HepG2 (cell line): ENCODE results near the gene PPM1F. TPM values are rescaled to one million over a fixed set of nuclear protein-coding genes. Genes with fewer than 3 reads are reported as not detected.

Experiments
- FOXK1 ChIP-seq: sonication (generic); formaldehyde crosslinking; IDR thresholded peaks from 2 replicates; pipeline ENCODE4 v1.4.0; 2020; ENCODE audit warnings: low read depth, missing genetic modification reagents, borderline replicate concordance
- HOXD1 ChIP-seq: sonication (generic); formaldehyde crosslinking; IDR thresholded peaks from 2 replicates; pipeline ENCODE4 v1.5.0; 2020; ENCODE audit warnings: missing genetic modification reagents
- MATR3 ChIP-seq: sonication (generic); formaldehyde crosslinking; IDR thresholded peaks from 2 replicates; pipeline ENCODE4 v1.4.0; 2020; ENCODE audit warnings: missing genetic modification reagents
- MED13 ChIP-seq: sonication (generic); formaldehyde crosslinking; IDR thresholded peaks from 2 replicates; pipeline ENCODE4 v1.5.0; 2020; ENCODE audit warnings: missing genetic modification reagents
- MTA3 ChIP-seq: sonication (generic); formaldehyde crosslinking; IDR thresholded peaks from 2 replicates; pipeline ENCODE4 v1.4.0; 2020; ENCODE audit warnings: missing genetic modification reagents
- MXD4 ChIP-seq: IDR thresholded peaks from 2 replicates; pipeline ENCODE4 v1.6.1; 2016; ENCODE audit warnings: mild to moderate bottlenecking, missing biosample characterization, missing genetic modification reagents
- NCOA5 ChIP-seq: sonication (generic); formaldehyde crosslinking; IDR thresholded peaks from 2 replicates; pipeline ENCODE4 v1.4.0; 2020; ENCODE audit warnings: missing genetic modification reagents
- NFE2L2 ChIP-seq: fragments of 150-350 bp; IDR thresholded peaks from 2 replicates; pipeline ENCODE4 v1.6.1; 2014; ENCODE audit warnings: low read length
- RNF2 ChIP-seq: fragments of 450-650 bp; conservative IDR thresholded peaks from 2 replicates; pipeline ENCODE4 v1.6.1; 2016; ENCODE audit warnings: low read depth
- SNAPC2 ChIP-seq: sonication (generic); formaldehyde crosslinking; IDR thresholded peaks from 2 replicates; pipeline ENCODE4 v1.8.1; 2022; ENCODE audit warnings: mild to moderate bottlenecking, missing genetic modification reagents
- TOPORS ChIP-seq: sonication (generic); formaldehyde crosslinking; IDR thresholded peaks from 2 replicates; pipeline ENCODE4 v1.8.0; 2023; ENCODE audit warnings: mild to moderate bottlenecking, missing genetic modification reagents
- ZMYM2 ChIP-seq: sonication (generic); formaldehyde crosslinking; IDR thresholded peaks from 2 replicates; pipeline ENCODE4 v1.8.0; 2022; ENCODE audit warnings: mild to moderate bottlenecking, missing genetic modification reagents
- ZNF3 ChIP-seq: IDR thresholded peaks from 2 replicates; pipeline ENCODE4 v1.7.0; 2017; ENCODE audit warnings: inconsistent platforms
- ZNF430 ChIP-seq: sonication (generic); formaldehyde crosslinking; IDR thresholded peaks from 2 replicates; pipeline ENCODE4 v1.9.0; 2021; ENCODE audit warnings: mild to moderate bottlenecking, missing genetic modification reagents
- ZNF460 ChIP-seq: sonication (generic); formaldehyde crosslinking; IDR thresholded peaks from 2 replicates; pipeline ENCODE4 v1.5.1; 2020; ENCODE audit warnings: missing genetic modification reagents, mild to moderate bottlenecking, borderline replicate concordance
- ZNF703 ChIP-seq: sonication (generic); formaldehyde crosslinking; IDR thresholded peaks from 2 replicates; pipeline ENCODE4 v1.5.1; 2020; ENCODE audit warnings: missing genetic modification reagents, mild to moderate bottlenecking, moderate library complexity, borderline replicate concordance
- polyA plus RNA-seq, 8 experiments: library from polyadenylated mRNA; depleted of rRNA in 3 of 8; stranded (reverse) in 7 of 8; unstranded in 1 of 8; fragments of >200 nt; fragmentation: Illumina TruSeq in 4 of 8; extraction: Trizol in 4 of 8; gene quantifications; 2 replicates each; pipeline versions ENCODE4 v1.2.1 to v1.2.3, GENCODE V29; 2011 to 2016; ENCODE audit warnings: low read depth in 4 of 8, missing spikeins in 1 of 8, mixed read lengths in 1 of 8; ENCODE audit not compliant: insufficient read depth in 1 of 8
- total RNA-seq, 5 experiments: library from RNA; depleted of rRNA; stranded (reverse); fragments of >200 nt; fragmentation: Illumina TruSeq; extraction: Trizol; gene quantifications; 2 replicates each; pipeline ENCODE4 v1.2.3, GENCODE V29; 2016; ENCODE audit warnings: low read depth in 1 of 5
- TF ChIP-seq, protein P1 (sequence below): sonication (generic); formaldehyde crosslinking; IDR thresholded peaks from 2 replicates; pipeline ENCODE4 v1.9.0; 2021; ENCODE audit warnings: mild to moderate bottlenecking, missing genetic modification reagents
- TF ChIP-seq, protein P2 (sequence below): sonication (generic); formaldehyde crosslinking; IDR thresholded peaks from 2 replicates; pipeline ENCODE4 v1.4.0; 2020; ENCODE audit warnings: missing genetic modification reagents
- TF ChIP-seq, protein P3 (sequence below): sonication (generic); formaldehyde crosslinking; IDR thresholded peaks from 2 replicates; pipeline ENCODE4 v1.5.0; 2020; ENCODE audit warnings: mild to moderate bottlenecking, missing genetic modification reagents

Gene PPM1F
- total and polyA plus RNA-seq, 2 of the 13 experiments (the other 11 are each of a cell fraction or from before 2014, with no cell fraction given): 11.0 to 19.6 TPM

DNA sequence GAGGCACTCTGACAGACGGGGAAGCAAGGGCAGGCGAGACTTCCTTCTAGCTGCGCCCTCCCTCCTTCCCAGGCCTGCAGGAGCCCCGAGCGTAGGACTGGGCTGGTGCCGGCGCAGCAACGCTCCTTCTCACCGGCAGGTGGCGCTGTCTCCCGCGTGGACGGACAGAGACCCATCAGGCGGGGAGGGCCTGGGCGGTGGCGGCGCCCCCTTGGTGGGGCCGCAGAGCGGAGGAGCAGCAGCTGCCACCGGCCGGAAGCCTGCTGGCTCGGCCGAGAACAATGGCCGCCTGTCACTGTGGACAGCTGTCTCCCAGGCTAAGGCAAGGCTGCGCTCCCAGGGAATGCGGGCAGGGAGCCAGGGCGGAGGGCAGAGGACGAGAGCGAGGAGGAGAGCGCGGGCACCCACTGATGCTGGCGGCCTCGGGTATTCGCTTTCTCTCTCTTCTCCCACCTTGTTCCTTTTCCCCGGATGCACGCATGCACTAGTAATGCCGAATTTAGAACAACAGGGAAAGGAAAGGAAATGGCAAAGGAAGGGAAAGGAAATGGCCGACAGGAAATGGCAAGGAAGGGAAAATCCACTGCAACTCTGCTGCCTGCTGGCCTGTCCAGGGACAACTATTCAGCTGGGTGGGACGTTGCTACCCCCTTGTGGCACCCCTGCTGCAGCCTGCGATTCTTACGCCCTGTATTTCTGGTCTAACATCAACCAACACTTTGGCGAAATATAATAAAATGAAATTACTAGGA, 14.4 kb downstream of the PPM1F start (continued):
- TF ChIP-seq, protein P1, sequence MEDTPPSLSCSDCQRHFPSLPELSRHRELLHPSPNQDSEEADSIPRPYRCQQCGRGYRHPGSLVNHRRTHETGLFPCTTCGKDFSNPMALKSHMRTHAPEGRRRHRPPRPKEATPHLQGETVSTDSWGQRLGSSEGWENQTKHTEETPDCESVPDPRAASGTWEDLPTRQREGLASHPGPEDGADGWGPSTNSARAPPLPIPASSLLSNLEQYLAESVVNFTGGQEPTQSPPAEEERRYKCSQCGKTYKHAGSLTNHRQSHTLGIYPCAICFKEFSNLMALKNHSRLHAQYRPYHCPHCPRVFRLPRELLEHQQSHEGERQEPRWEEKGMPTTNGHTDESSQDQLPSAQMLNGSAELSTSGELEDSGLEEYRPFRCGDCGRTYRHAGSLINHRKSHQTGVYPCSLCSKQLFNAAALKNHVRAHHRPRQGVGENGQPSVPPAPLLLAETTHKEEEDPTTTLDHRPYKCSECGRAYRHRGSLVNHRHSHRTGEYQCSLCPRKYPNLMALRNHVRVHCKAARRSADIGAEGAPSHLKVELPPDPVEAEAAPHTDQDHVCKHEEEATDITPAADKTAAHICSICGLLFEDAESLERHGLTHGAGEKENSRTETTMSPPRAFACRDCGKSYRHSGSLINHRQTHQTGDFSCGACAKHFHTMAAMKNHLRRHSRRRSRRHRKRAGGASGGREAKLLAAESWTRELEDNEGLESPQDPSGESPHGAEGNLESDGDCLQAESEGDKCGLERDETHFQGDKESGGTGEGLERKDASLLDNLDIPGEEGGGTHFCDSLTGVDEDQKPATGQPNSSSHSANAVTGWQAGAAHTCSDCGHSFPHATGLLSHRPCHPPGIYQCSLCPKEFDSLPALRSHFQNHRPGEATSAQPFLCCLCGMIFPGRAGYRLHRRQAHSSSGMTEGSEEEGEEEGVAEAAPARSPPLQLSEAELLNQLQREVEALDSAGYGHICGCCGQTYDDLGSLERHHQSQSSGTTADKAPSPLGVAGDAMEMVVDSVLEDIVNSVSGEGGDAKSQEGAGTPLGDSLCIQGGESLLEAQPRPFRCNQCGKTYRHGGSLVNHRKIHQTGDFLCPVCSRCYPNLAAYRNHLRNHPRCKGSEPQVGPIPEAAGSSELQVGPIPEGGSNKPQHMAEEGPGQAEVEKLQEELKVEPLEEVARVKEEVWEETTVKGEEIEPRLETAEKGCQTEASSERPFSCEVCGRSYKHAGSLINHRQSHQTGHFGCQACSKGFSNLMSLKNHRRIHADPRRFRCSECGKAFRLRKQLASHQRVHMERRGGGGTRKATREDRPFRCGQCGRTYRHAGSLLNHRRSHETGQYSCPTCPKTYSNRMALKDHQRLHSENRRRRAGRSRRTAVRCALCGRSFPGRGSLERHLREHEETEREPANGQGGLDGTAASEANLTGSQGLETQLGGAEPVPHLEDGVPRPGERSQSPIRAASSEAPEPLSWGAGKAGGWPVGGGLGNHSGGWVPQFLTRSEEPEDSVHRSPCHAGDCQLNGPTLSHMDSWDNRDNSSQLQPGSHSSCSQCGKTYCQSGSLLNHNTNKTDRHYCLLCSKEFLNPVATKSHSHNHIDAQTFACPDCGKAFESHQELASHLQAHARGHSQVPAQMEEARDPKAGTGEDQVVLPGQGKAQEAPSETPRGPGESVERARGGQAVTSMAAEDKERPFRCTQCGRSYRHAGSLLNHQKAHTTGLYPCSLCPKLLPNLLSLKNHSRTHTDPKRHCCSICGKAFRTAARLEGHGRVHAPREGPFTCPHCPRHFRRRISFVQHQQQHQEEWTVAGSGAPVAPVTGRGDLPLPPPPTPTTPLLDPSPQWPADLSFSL (CRISPR knock-in tag): no peak
- TF ChIP-seq, protein P2, sequence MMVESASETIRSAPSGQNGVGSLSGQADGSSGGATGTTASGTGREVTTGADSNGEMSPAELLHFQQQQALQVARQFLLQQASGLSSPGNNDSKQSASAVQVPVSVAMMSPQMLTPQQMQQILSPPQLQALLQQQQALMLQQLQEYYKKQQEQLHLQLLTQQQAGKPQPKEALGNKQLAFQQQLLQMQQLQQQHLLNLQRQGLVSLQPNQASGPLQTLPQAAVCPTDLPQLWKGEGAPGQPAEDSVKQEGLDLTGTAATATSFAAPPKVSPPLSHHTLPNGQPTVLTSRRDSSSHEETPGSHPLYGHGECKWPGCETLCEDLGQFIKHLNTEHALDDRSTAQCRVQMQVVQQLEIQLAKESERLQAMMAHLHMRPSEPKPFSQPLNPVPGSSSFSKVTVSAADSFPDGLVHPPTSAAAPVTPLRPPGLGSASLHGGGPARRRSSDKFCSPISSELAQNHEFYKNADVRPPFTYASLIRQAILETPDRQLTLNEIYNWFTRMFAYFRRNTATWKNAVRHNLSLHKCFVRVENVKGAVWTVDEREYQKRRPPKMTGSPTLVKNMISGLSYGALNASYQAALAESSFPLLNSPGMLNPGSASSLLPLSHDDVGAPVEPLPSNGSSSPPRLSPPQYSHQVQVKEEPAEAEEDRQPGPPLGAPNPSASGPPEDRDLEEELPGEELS: peak; percentile 30; the same call in 1 of the 2 replicates
- TF ChIP-seq ZNF460: no peak; the same call in 1 of the 2 replicates
- TF ChIP-seq SNAPC2 (CRISPR knock-in tag): peak; percentile 89
- TF ChIP-seq NCOA5 (CRISPR knock-in tag): no peak
- no peak for TF ChIP-seq NFE2L2
- peak; percentile 74; the same call in 1 of the 2 replicates for TF ChIP-seq MXD4 (CRISPR knock-in tag)
- 0 out of 2 replicates have a peak, but pooled peaks have one; percentile 32 for TF ChIP-seq TOPORS (CRISPR knock-in tag)
- TF ChIP-seq ZNF3: no peak
- TF ChIP-seq FOXK1 (CRISPR knock-in tag): 0 out of 2 replicates have a peak, but pooled peaks have one; percentile 43
- TF ChIP-seq, protein P3, sequence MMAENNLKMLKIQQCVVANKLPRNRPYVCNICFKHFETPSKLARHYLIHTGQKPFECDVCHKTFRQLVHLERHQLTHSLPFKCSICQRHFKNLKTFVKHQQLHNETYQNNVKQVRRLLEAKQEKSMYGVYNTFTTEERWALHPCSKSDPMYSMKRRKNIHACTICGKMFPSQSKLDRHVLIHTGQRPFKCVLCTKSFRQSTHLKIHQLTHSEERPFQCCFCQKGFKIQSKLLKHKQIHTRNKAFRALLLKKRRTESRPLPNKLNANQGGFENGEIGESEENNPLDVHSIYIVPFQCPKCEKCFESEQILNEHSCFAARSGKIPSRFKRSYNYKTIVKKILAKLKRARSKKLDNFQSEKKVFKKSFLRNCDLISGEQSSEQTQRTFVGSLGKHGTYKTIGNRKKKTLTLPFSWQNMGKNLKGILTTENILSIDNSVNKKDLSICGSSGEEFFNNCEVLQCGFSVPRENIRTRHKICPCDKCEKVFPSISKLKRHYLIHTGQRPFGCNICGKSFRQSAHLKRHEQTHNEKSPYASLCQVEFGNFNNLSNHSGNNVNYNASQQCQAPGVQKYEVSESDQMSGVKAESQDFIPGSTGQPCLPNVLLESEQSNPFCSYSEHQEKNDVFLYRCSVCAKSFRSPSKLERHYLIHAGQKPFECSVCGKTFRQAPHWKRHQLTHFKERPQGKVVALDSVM: peak; percentile 61
- no peak; the same call in none of the 2 replicates for TF ChIP-seq HOXD1 (CRISPR knock-in tag)
- no peak for TF ChIP-seq MATR3 (CRISPR knock-in tag)
- TF ChIP-seq ZNF430 (CRISPR knock-in tag): 0 out of 2 replicates have a peak, but pooled peaks have one; percentile 47
- no peak for TF ChIP-seq ZNF703 (CRISPR knock-in tag)
- TF ChIP-seq RNF2: peak; percentile 34; the same call in 1 of the 2 replicates
- TF ChIP-seq ZMYM2 (CRISPR knock-in tag): peak; percentile 53; the same call in 1 of the 2 replicates
- no peak; the same call in 1 of the 2 replicates for TF ChIP-seq MED13
- TF ChIP-seq MTA3 (CRISPR knock-in tag): no peak
